Vagina (tissue), 2 donors: ENCODE results near the gene GJC1. TPM values are rescaled to one million over a fixed set of nuclear protein-coding genes. Genes with fewer than 3 reads are reported as not detected.
"Not testable (repeated sequence)": the region's sequence is repeated elsewhere in the genome, so short reads cannot be mapped to it uniquely, and the experiment has no call there.

Experiments
- DNase-seq, 2 donors: peaks; one replicate each; pipeline ENCODE4 v3.0.0-alpha.2; 2017; ENCODE audit errors: extremely low spot score in 2 of 2
- H3K27ac ChIP-seq: fragments of 200-600 bp; sonication (generic); one replicate; pipeline ENCODE4 v1.5.1; 2019
- H3K27me3 ChIP-seq: fragments of 200-600 bp; sonication (generic); one replicate; pipeline ENCODE4 v1.5.1; 2019
- H3K36me3 ChIP-seq, 2 donors: fragments of 200-600 bp; sonication (generic); one replicate each; pipeline ENCODE4 v1.5.1; 2017 to 2019
- H3K4me1 ChIP-seq: fragments of 200-600 bp; sonication (generic); one replicate; pipeline ENCODE4 v1.5.1; 2019
- H3K4me3 ChIP-seq, 2 donors: fragments of 200-600 bp; sonication (generic); 1 replicate in 1 of 2; 2 replicates in 1 of 2; pipeline ENCODE4 v1.5.1; 2016 to 2019
- H3K9me3 ChIP-seq: fragments of 200-600 bp; sonication (generic); one replicate; pipeline ENCODE4 v1.5.1; 2019
- CTCF ChIP-seq, 3 experiments: fragments of 450-650 bp in 2 of 3; fragments of 200-600 bp in 1 of 3; sonication (generic) in 1 of 3; IDR thresholded peaks; one replicate each; pipeline ENCODE4 v1.5.1; 2017 to 2019; ENCODE audit warnings: antibody characterized with exemption in 3 of 3, mild to moderate bottlenecking in 2 of 3, moderate library complexity in 2 of 3
- POLR2A ChIP-seq, 2 donors: fragments of 450-650 bp; IDR thresholded peaks; one replicate each; pipeline ENCODE4 v1.6.1; 2017; ENCODE audit warnings: antibody characterized with exemption in 2 of 2, mild to moderate bottlenecking in 2 of 2, moderate library complexity in 2 of 2
- POLR2AphosphoS5 ChIP-seq, 2 donors: sonication (generic); formaldehyde crosslinking; IDR thresholded peaks; one replicate each; pipeline ENCODE4 v1.9.0; 2017; ENCODE audit warnings: antibody characterized with exemption in 2 of 2, mild to moderate bottlenecking in 2 of 2, low read depth in 1 of 2; ENCODE audit not compliant: insufficient read depth in 1 of 2
- intact Hi-C: fragments of 100-400 bp; cut with DNase I; formaldehyde crosslinking; loops from one replicate; pipeline ENCODE4 v1.15.1; 2023
- total RNA-seq: library from RNA; depleted of rRNA; stranded (reverse); fragments of >200 nt; gene quantifications from one replicate; pipeline ENCODE4 v1.2.3, GENCODE V29; 2016

GJC1 gene
- total RNA-seq, 1 donor from 2014 or later: 10.1 TPM

GRCh38 chr17:44827863-44828262 lies 2.2 kb downstream of the GJC1 start:
- Histone ChIP-seq H3K4me1 (peaks cover 12% of the 10 kb centered on the region), H3K27ac (peak overlapping the region; percentile 23), H3K4me3 (peak overlapping the region; percentile 55 to 62)

GRCh38 chr17:44826123-44826790 lies 3.8 kb downstream of the GJC1 start:
- H3K4me1 ChIP-seq: peaks cover 16% of the 10 kb centered on the region
- H3K36me3 ChIP-seq: no peaks in the 10 kb centered on the region
- H3K4me3 ChIP-seq: no peak overlapping the region
- no peaks in the 10 kb centered on the region for H3K27me3 ChIP-seq
- TF ChIP-seq POLR2A (IDR thresholded peaks at IDR 0.05) (no peak), CTCF (IDR thresholded peaks at IDR 0.05) (no peak), POLR2AphosphoS5 (IDR thresholded peaks at IDR 0.05; ENCODE audit: insufficient read depth in 1 of 2, low read depth in 1 of 2) (no peak)
- peak overlapping the region; percentile 44 for H3K27ac ChIP-seq
- no peaks in the 10 kb centered on the region for H3K9me3 ChIP-seq
- intact Hi-C loops: no loop called here
- no peak for DNase-seq

More at GRCh38 chr17:44827863-44828262, 2.2 kb downstream of the GJC1 start:
- Histone ChIP-seq H3K36me3 (no peaks in the 10 kb centered on the region), H3K27me3 (no peaks in the 10 kb centered on the region), H3K9me3 (no peaks in the 10 kb centered on the region)
- intact Hi-C loops: no loop called here
- no peak for TF ChIP-seq POLR2A (IDR thresholded peaks at IDR 0.05)
- no peak for TF ChIP-seq CTCF (IDR thresholded peaks at IDR 0.05)
- TF ChIP-seq POLR2AphosphoS5 (IDR thresholded peaks at IDR 0.05; ENCODE audit: insufficient read depth in 1 of 2, low read depth in 1 of 2): no peak
- DNase-seq: no peak

GRCh38 chr17:44825236-44825635 lies 4.9 kb downstream of the GJC1 start:
- intact Hi-C loops, H3K4me3 ChIP-seq, H3K27me3 ChIP-seq, DNase-seq, H3K9me3 ChIP-seq, H3K36me3 ChIP-seq, H3K27ac ChIP-seq: not testable (repeated sequence)
- peaks cover 16% of the 10 kb centered on the region for H3K4me1 ChIP-seq

- TF ChIP-seq POLR2A (IDR thresholded peaks at IDR 0.05) (no peak), POLR2AphosphoS5 (IDR thresholded peaks at IDR 0.05; ENCODE audit: insufficient read depth in 1 of 2, low read depth in 1 of 2) (peak in 1 of 2 donors; percentile 43), CTCF (IDR thresholded peaks at IDR 0.05) (no peak)
- no peak for DNase-seq
- intact Hi-C loops: no loop called here
- no peaks in the 10 kb centered on the region for H3K36me3 ChIP-seq
- peak overlapping the region; percentile 44 for H3K27ac ChIP-seq
- no peaks in the 10 kb centered on the region for H3K27me3 ChIP-seq
- H3K4me1 ChIP-seq: peaks cover 4% of the 10 kb centered on the region
- H3K4me3 ChIP-seq: no peak overlapping the region
- H3K9me3 ChIP-seq: no peaks in the 10 kb centered on the region
These were observed 9.4 kb downstream of the GJC1 start for GRCh38 chr17:44820631-44821212.

- H3K27ac ChIP-seq, H3K4me1 ChIP-seq, H3K36me3 ChIP-seq, H3K9me3 ChIP-seq, H3K4me3 ChIP-seq, DNase-seq, intact Hi-C loops, H3K27me3 ChIP-seq: not testable (repeated sequence)
These were observed 11.6 kb downstream of the GJC1 start for GRCh38 chr17:44818508-44818907.

- Histone ChIP-seq H3K27ac (peak overlapping the region; percentile 0), H3K36me3 (no peaks in the 10 kb centered on the region)
These were observed 17.8 kb downstream of the GJC1 start for GRCh38 chr17:44812263-44812662.

GRCh38 chr17:44808656-44809388 lies 21.3 kb downstream of the GJC1 start:
- DNase-seq, H3K27me3 ChIP-seq, H3K4me3 ChIP-seq, intact Hi-C loops, H3K9me3 ChIP-seq, H3K4me1 ChIP-seq, H3K27ac ChIP-seq: not testable (repeated sequence)
- H3K36me3 ChIP-seq: peaks cover 0 to 10% of the 10 kb centered on the region in 2 donors

More at GRCh38 chr17:44812263-44812662, 17.8 kb downstream of the GJC1 start:
- no peak overlapping the region for H3K4me3 ChIP-seq
- no peak for DNase-seq
- peaks cover 5% of the 10 kb centered on the region for H3K4me1 ChIP-seq
- no peak for TF ChIP-seq POLR2AphosphoS5 (IDR thresholded peaks at IDR 0.05; ENCODE audit: insufficient read depth in 1 of 2, low read depth in 1 of 2)
- TF ChIP-seq POLR2A (IDR thresholded peaks at IDR 0.05): no peak
- TF ChIP-seq CTCF (IDR thresholded peaks at IDR 0.05): no peak
- H3K27me3 ChIP-seq: no peaks in the 10 kb centered on the region
- intact Hi-C loops: no loop called here
- H3K9me3 ChIP-seq: no peaks in the 10 kb centered on the region
